Measurements from ENCODE around the gene SFT2D2. TPM values are rescaled to one million over a fixed set of nuclear protein-coding genes. Genes with fewer than 3 reads are reported as not detected.
"Not testable (repeated sequence)": the region's sequence is repeated elsewhere in the genome, so short reads cannot be mapped to it uniquely, and the experiment has no call there.

SFT2D2 gene
- total RNA-seq, result 10 to 100 TPM; 28.4 to 30.0 TPM
- long read RNA-seq, partial matches to known transcripts, result 1 of 6 reads
- long read RNA-seq, other reads (novel, unspliced or antisense), result 5 of 6 reads

GRCh38 chr1:168225476-168226190, at the start of gene SFT2D2:
TSS of gene SFT2D2 (plus strand) at chr1:168226004. CDS start at chr1:168226080, 76 bp downstream.
- intact Hi-C loops (cut with DNase I), result no loop called here
- ATAC-seq, result peak; percentile 98

GRCh38 chr1:168178227-168178637, 47.6 kb upstream of the SFT2D2 start:
- ATAC-seq (peak in 1 of 2 donors; percentile 1), DNase-seq (no peak)
- intact Hi-C loops (cut with DNase I), result loop anchor here in 1 of 2 donors (2.0 kb wide), 1 partner anchor 51 kb away; no protein-coding TSS in a partner anchor

More at GRCh38 chr1:168225476-168226190, at the start of gene SFT2D2:
- peak; percentile 85 for DNase-seq

- peak; percentile 97 for DNase-seq
- intact Hi-C loops (cut with DNase I), result loop anchor here in 1 of 2 donors (2.0 kb wide), 1 partner anchor 50 kb away; no protein-coding TSS in a partner anchor
- ATAC-seq, result peak; percentile 97 to 98
Measured at GRCh38 chr1:168178638-168179437, 47.0 kb upstream of the SFT2D2 start, which contains the start of gene TIPRL. TSS of gene TIPRL (plus strand) at chr1:168178962. CDS start at chr1:168179078, 116 bp downstream.

- peak in 1 of 2 donors; percentile 6 for ATAC-seq
- intact Hi-C loops (cut with DNase I), result loop anchor here in 1 of 2 donors (2.0 kb wide), 1 partner anchor 49 kb away; no protein-coding TSS in a partner anchor
- no peak for DNase-seq
Measured at GRCh38 chr1:168179438-168180147, 46.2 kb upstream of the SFT2D2 start.

- intact Hi-C loops (cut with DNase I), result no loop called here
- no peak for DNase-seq
- ATAC-seq, result no peak
Measured at GRCh38 chr1:168180148-168180524, 45.7 kb upstream of the SFT2D2 start.

- ATAC-seq; intact Hi-C loops (cut with DNase I); DNase-seq: not testable (repeated sequence)
Measured at GRCh38 chr1:168181063-168181720, 44.6 kb upstream of the SFT2D2 start.

GRCh38 chr1:168187177-168187576, 38.6 kb upstream of the SFT2D2 start:
- intact Hi-C loops (cut with DNase I), result no loop called here
- DNase-seq, result no peak

GRCh38 chr1:168190403-168190802, 35.4 kb upstream of the SFT2D2 start:
- ATAC-seq, result no peak
- intact Hi-C loops (cut with DNase I), result no loop called here

More at GRCh38 chr1:168187177-168187576, 38.6 kb upstream of the SFT2D2 start:
- ATAC-seq, result no peak

GRCh38 chr1:168195199-168196135, 30.3 kb upstream of the SFT2D2 start:
- intact Hi-C loops (cut with DNase I), result no loop called here
- ATAC-seq, result no peak
- no peak for DNase-seq

More at GRCh38 chr1:168190403-168190802, 35.4 kb upstream of the SFT2D2 start:
- no peak for DNase-seq

- intact Hi-C loops (cut with DNase I), result no loop called here
Measured at GRCh38 chr1:168199056-168199455, 26.7 kb upstream of the SFT2D2 start.

GRCh38 chr1:168202941-168203654, 22.7 kb upstream of the SFT2D2 start:
- intact Hi-C loops (cut with DNase I), result no loop called here
- no peak for DNase-seq
- ATAC-seq, result peak; percentile 31 to 83

More at GRCh38 chr1:168199056-168199455, 26.7 kb upstream of the SFT2D2 start:
- ATAC-seq, result no peak
- DNase-seq, result no peak

- ATAC-seq (no peak), DNase-seq (no peak)
- intact Hi-C loops (cut with DNase I), result no loop called here
Measured at GRCh38 chr1:168206111-168206510, 19.7 kb upstream of the SFT2D2 start.

GRCh38 chr1:168207673-168208072, 18.1 kb upstream of the SFT2D2 start:
- ATAC-seq; intact Hi-C loops (cut with DNase I); DNase-seq: not testable (repeated sequence)

GRCh38 chr1:168210312-168210711, 15.5 kb upstream of the SFT2D2 start:
- intact Hi-C loops (cut with DNase I), result no loop called here
- no peak for ATAC-seq
- DNase-seq, result no peak

GRCh38 chr1:168213349-168213748, 12.5 kb upstream of the SFT2D2 start:
- ATAC-seq (no peak), DNase-seq (no peak)
- intact Hi-C loops (cut with DNase I), result no loop called here

GRCh38 chr1:168216171-168216570, 9.6 kb upstream of the SFT2D2 start:
- intact Hi-C loops (cut with DNase I), result no loop called here
- peak; percentile 52 to 53 for ATAC-seq
- DNase-seq, result no peak

- intact Hi-C loops (cut with DNase I), result no loop called here
Measured at GRCh38 chr1:168217664-168218063, 8.1 kb upstream of the SFT2D2 start.

More at GRCh38 chr1:168217664-168218063, 8.1 kb upstream of the SFT2D2 start:
- ATAC-seq (no peak), DNase-seq (no peak)
